ENCODE results near the gene RPL35.

The RPL35 gene

DNA sequence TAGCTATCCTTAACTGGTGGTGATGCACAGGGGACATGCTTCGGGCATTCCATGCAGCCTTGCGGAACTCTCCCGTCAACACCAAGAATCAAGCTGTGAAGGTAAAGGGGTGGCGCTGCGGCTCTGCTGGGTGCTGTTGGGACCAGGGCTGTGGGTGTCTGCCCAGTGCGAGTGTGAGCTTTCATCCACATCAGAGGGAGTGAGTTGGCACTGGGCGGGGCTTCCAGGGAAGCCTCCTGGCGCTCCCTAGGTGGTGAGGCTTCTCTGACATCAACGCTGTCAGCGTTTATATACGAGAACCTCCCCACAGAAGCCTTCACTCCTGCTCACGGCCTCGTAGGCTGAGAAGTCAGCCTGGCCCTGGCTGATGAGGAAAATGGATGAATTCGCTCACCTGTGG is 11.9 kb upstream of the RPL35 start:
- no peak for DNase-seq

DNA sequence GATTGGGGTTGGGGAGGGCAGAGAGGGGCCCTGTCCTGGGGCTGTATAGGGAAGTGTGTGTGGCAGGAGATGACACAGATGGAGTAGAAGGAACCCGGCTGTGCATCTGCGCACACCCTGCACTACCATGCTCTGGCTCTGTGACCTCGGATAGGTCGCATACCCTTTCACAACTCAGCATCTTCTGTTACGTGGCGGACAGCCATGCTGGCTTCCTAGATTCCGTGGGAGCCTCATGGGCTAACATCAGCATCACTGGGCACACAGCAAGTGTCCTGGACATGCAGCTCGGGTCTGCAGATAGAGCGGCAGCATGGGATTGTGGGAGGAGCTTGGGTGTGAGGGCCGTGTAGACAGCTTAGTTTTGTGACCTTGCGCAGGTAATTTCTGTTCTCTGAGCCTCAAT is 9.4 kb upstream of the RPL35 start:
- no peak for DNase-seq

DNA sequence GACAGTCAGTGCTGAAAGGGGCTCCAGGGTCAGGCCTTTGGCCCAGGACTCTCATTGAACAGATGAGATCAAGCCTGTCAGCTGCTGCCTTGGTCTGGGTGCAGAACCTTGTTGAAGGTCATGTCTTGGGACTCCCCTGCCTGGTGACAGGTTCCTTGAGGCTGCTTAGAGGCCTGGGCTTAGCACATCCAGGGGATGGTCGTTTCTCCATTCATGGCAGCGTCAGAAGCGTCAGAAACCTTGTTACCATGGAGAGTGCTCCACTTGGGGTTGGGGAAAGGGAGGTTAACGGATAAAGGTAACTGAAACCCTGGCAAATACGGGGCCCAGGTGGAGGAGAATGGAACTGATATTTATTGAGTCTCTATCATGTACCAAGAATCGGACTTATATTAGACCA is 9.0 kb upstream of the RPL35 start:
- DNase-seq: no peak

DNA sequence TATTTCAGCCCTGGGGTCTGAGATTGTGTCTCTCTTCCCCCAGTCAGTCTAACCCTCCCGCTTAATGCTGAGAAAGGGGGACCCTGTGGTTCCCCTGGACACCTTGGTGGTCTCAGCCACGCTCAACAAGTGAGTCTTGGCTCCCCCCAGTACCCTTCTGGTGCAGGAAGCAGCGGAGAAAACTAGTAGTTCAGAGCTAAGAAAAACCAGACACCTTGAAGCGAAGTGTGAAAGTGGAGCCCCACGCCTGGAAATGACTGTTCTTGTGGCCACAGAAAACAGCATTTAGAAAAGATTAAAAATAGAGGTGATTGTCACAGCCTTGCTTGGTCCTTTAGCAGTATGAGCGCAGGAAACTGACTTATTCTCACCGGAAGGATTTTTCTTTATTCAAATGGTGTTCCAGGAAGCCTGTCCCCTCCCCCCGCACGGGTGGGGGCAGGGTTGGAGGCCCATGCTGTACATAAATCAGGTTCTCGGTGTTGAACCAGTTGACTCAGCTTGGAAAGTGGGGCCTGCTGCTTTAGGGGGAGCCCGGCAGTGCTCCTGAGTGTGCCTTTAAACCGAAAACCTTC is 8.3 kb upstream of the RPL35 start:
- peak; percentile 95 for DNase-seq

DNA sequence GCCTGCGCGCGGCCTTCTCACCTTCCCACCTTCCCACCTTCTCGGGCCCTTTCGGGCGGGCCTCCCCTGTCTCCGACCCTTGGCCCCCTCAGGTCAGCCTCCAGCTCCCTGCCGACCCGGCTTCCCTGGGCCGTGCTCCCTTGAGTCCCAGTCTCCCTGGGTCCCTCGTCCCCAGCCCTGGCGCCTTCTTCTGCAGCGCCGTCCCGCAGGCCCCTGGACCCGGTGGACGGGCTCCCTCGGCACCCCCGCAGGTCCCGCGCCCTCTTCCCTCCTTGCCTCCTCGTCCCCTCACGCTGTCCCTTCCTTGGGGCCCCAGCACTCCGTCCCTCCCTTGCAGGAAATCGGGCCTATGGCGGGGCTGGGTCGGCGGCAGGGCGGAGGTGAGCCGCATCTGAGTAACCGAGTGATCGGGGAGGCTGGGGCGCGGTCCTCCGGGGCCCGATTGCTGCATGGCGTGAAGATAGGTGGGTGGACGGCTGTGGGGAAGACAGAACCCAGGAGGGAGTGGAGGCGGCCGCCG is 7.8 kb upstream of the RPL35 start:
- no peak for DNase-seq

DNA sequence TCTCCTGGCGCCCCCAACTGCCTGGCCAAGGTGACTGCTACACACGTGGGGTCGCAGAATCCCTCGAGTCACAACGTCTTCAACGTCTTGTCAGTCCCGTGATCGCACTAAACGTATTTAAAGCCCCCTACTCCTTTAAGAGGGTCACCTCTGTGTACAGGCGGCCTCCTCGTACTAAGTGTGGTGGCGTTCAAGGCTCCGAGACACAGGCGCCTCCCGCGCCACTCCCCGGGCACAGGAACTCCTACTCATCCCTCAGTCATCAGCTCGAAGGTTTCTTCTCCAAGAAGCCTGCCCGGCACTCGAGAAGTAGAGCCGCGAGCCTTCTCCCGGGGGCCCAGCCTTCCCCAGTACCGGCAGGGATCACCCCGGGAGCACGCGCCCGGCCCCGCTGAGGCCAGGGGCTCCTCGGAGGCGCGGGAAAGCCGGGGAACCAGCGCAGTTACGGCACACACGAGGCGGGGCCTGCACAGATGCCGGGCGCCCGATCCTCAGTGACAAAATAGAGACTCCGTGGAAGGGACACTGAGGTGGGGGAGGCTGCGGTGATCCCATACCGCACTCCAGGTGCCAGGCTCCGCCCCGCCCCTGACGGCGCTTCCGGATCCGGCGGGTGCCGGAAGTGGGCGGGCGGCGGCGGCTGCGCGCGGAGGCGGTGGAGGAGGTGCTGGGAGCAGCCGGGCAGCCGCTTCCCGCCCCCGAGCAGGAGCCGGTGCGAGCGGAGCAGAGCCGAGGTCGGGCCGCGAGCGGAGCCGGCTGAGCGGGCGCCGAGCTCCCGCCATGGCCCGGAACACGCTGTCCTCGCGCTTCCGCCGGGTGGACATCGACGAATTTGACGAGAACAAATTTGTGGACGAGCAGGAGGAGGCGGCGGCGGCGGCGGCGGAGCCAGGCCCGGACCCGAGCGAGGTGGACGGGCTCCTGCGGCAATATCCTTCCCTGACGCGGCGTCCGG is 7.0 kb upstream of the RPL35 start:
- peak; percentile 96 for DNase-seq

DNA sequence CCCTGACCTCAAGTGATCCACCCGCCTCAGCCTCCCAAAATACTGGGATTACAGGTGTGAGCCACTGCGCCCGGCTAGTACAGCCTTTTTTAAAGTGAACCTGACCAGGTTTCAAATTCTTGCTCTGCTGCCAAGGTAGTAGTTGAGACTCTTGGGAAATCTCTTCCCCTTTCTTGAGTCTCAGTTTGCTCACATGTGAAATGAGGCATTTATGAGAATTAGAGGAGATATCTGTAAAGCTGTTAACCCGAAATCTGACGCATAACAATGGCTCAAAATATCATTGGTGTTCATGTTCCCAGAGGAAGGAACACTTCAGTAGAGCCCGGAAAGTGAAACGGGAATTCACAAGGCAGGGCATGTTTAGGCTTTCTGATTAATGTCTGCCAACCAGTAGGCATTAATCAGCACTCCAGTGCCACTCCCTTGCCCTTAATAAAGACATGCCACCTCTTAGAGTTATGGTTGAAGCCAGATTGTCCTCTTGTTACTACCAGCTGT is 1.7 kb upstream of the RPL35 start:
- no peak for DNase-seq

DNA sequence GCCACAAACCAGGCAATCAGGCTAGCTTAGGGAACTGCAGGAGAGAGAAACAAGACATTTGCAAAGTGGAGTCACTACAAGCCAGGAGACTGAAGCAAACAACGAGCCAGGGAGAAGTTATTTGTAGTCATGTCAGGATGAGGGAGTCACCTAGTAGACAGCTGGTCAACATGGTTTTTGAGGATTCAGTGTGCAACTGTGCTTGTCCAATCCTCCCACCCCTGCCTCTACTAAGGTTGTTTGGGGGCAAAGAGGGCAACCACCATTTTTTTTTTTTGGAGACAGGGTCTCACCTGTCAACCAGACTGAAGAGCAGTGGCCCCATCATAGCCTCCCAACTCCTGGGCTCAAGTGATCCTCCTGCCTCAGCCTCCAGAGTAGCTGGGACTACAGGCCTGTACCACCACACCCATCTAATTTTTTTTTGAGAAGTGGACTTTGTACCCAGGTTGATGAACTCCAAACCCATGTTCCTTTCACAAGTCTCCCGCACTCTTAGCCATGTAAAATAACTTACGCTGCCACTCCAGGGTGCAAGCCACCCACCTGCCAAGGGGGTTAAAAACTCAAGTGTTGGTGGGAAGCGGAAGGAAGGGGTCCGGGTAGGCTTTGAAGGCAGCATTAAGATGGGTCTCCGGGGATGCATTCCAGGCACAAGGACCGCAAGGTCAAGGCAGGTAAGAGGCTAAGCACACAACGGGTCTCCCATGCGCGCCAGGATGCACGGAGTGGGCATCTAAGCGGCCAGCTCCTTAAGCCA is 995 bp downstream of the RPL35 start:
- no peak for DNase-seq

DNA sequence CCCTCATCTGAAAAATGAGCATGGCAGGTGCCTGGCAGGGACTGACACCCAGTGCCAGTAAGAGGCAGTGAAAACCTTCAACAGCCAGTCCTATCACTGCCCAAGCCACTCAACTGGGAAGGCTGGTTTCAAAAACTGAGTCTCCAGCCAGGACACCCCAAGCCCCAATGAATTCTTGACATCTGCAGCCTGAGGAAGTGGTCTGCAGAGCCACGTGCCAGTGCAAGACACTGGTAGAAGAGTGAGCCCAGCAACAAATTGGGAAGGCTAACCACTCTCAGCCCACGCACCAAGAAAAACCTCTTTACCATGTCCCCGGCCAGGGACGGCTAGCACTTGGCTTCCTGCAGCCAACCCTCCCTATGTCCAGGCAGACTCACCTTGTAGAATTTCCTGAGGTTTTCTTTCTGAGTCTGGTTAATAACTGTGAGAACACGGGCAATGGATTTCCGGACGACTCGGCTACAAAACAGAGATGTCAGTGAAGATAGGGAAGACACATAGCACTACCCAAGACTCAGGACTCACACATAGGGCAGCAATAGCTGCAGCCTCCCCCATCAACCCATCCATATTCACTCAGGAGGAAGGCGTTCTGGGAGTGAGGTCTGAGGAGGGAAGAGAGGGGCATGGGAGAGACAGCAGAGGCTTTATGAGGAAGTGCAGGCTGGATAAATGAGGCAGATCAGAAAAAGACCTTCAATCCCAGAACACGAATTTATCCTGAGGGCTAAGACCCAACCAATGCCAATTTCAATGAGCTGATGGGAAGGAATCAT is 1.8 kb downstream of the RPL35 start:
- DNase-seq: no peak

DNA sequence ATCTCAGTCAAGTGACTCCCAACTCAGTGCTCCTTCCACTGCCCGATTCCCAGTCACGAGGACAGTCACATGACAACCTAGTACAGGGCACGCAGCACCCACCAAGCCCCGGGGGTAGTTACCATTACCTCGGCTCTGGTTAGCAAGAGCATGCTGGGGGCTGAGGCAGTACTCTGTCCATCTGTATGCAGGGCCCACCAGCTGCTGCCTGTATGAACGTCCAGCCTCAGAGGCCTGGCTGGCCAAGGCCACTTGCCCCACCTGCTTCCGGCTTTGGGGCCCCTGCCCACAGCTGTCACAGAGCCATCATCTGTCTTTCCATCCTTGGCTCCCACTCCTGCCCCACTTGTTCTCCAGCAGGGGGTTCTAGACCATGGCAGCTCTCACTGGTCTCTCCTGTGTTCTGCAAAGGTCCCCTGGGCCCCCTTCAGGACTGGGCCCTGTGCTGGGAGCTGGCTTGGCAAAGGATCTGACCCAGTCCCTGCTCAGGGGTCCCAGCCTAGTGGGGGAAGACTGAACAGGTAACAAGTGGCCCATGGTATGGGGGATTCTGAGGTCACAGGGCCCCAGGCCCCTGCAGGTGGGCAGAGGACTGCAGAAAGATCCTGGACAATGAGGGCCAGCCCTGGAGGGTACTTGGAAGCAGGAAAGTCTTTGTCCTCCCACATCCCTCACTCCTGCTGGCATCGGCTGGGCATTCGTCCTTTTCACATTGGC is 3.3 kb downstream of the RPL35 start:
- no peak for DNase-seq

DNA sequence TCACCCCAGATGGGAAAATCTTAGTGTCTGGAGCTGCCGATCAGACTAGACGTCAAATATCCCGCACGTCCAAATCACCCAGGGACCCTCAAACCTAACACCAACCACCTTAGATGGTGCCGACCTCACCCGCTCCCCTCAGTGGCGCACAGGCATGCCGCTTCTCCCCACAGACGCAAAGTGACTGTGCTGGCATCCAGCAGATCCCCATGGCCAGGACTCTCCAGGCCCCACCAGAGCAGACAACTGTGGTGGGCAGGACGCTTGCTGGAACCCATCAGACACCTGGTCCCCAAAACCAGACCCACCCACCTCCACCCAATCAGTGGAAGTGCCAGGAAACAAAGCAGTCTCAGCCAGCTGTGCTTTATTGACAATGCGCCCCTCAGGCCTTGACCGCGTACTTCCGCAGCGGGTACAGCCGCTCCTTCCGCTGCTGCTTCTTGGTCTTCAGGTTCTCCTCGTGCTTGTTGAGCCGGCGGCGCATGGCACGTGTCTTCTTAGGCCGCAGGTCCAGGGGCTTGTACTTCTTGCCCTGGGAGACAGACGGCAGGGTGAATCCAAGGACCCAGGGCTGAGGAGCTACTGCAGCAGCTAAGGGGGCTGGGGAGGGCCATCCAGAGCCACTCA is 4.1 kb downstream of the RPL35 start:
- no peak for DNase-seq

DNA sequence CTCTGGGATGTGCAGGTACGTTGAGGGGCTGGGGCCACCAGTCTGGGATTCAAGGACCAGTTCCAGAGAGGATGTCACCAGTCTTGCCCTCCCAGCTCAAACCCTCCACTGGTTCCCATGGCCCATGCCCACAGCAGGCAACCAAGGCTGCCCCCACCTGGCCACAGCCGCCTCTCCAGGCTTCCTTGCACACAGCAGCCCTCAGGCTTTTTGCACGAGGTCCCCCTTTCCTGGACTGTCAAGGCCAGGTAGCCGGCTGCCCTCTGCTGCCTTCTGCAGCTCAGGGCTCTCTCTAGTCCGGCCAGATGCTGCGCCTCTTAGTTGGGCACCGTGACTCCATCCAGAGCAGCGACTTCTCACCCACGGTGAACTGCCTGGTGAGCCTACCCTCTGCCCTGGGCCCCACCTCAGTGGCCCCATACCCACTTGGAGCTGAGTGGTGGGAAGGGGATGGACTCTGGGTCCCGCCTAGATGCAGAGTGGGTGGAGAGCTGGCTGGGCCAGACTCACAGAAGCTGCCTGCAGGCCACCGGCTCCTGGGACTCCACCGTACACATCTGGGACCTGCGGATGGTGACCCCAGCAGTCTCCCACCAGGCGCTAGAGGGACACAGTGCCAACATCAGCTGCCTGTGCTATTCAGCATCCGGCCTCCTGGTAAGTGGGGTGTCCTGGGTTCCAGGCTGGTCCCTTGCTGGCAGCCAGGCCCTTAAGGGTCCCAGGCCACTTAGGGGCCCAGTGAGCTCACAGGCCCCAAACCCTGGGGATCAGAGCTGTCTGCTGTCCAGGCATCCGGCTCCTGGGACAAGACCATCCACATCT is 5.6 kb downstream of the RPL35 start:
- peak; percentile 75 for DNase-seq

DNA sequence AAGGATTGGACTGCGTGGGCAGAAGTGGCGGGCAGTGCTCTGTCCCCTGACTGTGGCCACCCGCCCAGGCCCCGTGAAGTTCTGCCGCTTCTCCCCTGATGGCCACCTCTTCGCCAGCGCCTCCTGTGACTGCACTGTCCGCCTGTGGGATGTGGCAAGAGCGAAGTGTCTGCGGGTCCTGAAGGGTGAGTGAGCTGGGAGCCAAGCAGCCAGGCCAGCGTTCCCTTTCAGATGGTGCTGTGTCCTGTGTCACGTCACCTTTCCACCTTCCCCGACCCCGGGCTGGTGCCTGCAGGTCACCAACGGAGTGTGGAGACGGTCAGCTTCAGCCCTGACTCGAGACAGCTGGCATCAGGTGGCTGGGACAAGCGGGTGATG is 6.2 kb downstream of the RPL35 start:
- DNase-seq: no peak

DNA sequence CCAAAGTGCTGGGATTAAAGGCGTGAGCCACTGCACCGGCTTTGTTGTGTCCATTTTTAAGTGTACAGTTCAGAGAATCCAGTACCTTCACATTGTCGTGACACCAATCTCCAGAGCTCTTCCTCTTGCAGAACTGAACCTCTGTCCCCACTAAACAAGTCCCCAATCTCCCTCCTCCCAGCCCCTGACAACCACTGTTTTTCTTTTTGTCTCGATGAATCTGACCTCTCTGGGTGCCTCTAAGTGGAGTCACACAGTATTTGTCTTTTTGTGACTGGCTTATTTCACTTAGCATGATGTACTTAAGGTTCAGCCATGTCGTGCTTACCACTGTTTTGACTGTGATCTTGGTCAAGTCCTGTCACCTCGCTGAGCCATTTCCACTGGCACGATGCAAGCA is 6.9 kb downstream of the RPL35 start:
- DNase-seq: no peak

DNA sequence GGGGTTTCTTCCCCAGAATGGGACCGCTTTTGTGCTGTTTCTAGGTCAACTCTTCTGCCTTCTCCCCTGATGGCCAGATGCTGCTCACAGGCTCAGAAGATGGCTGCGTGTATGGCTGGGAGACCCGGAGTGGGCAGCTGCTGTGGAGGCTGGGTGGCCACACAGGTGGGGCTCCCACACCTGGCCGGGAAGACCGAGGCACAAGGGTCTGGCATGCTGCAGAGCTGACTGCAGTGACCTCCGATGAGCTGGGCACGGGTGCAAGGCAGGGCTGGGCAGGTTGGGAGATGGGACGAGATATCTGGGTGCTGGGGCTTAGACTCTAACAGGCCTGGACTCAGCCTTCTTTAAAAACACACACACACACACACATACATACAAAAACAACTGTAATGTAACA is 7.6 kb downstream of the RPL35 start:
- DNase-seq: no peak

DNA sequence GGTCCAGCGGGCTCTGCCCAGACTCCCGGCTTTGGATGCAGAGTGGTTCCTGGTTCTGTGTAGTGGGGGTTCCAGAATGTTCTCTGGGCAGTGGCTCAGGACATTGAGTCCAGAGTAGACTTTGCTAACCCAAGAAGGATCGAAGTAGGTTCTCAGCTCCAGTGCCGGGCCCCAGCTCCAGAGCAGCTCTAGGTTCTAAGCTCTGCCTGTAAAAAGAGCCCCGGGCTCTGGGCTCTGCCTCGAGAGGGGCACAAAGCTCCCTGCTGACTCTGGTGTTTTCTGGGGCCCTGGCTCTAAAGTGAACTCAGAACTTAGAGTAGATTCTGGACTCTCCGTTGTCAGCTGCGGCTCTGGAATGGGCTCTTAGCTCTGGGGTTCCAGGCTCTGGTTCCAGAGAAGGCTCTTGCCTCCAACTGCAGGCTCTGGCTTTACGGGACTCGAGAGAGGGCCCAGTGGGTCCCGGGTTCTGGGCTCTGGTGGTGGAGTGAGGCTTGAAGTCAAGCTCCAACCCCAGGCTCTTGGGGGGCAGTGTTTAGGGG is 8.1 kb downstream of the RPL35 start:
- no peak for DNase-seq

DNA sequence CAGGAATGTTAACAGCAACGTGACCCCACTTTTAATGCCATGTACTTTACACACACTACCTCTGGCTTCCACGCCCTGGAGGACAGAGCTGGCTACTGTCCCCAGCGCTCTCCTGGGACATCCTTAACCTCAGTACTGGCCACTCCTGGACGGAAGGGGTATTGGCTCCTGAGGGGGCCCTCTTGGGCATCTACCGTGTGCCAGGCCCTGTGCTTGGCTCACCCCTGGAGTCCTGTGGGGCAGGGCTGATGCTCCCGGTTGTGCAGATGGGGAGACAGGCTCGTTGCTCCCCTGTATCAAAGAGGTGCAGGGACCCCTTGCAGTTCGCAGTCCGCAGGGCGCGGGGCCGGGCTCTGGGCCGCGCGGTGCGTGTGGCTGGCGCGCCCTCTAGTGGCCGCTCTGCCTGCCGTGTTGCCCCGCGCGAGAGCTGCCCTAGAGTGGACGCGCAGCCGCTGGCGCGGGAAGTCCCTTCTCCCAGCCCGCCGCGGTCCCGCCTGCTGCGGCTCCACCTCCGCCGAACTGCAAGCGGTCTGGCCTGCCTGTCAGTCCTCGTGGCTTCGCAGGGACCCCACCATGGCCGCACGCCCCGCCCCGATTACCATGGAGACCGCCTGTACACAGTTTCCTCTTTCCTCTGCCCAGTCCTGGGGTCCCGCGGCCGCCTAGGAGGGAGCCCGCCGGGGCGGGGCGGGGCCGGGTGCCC is 8.8 kb downstream of the RPL35 start, which contains the start of gene WDR38:
WDR38 (plus strand) TSS at position 632 of the 703 bp plus-strand sequence. CDS start 72 bp downstream, outside the sequence.
- peak; percentile 92 for DNase-seq

DNA sequence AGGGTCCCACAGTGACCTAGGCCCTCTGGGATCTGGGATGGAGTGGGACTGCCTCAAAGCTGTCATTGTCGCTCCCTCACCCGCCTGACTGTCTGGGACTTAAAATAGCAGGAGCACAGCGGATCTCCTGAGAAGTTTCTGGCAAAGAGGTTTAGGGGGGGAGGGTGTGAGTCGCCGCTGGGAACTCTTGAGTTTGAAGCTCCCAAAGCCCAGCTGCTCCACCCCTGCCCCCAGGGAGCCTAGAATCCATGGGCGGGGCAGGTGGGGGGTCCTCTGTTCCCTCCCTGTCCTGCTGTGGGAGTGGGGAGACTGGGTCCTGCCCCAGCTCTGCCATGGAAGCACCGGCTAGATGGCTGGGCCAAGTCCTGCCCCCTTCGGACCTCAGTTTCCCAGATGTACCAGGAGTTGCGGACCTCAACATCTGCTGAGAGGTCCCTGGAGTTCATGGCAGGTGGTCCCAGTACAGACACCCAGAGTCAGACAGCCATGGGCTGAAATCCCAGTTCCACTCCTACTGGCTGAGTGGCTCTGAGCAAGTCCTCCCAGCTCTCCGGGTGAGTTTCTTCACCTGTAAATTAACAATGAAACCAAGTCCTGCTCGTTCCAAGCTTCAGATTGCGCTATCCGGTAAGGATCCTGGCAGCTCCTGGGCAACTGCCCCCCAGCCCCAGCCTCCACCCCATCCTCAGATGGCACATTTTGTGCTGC is 9.5 kb downstream of the RPL35 start:
- no peak for DNase-seq

DNA sequence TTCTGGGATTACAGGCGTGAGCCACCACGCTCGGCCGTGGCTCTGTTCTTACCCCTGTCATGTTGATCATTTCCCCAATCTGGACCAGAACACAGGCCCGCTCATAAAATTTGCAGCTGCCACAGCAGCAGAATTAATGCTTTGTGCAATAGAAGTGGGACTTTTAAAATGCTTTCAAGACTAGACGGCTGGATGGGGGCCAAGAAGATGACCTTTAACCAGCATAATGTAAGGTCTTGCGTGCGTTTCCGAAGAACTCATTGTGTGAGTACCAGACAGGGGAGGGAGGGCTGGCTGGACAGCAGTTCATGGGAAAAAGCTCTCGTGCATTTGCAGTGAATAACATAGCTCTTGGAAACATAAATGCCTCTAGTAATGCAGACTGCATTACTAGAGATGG is 12.0 kb downstream of the RPL35 start:
- DNase-seq: no peak

Measured in activated CD8-positive, alpha-beta memory T cell treated with anti-CD3 and anti-CD28 coated beads for 24 hours (primary cell).